Neural crest cell (in vitro differentiated cells): ENCODE data around the gene GOLGA5. TPM values are rescaled to one million over a fixed set of nuclear protein-coding genes. Genes with fewer than 3 reads are reported as not detected.

Source experiments
- DNase-seq: peaks from one replicate; pipeline ENCODE4 v3.0.0; 2021; ENCODE audit warnings: low read depth, mixed read lengths, low spot score
- H3K27ac Mint-ChIP-seq: one replicate; pipeline ENCODE4 v1.8.0; 2021; ENCODE audit warnings: mild to moderate bottlenecking, mixed read lengths; ENCODE audit not compliant: unreplicated experiment
- H3K27me3 Mint-ChIP-seq: 2 replicates; pipeline ENCODE4 v1.8.0; 2021; ENCODE audit warnings: low read depth, mild to moderate bottlenecking, mixed read lengths
- H3K36me3 Mint-ChIP-seq: 2 replicates; pipeline ENCODE4 v1.8.0; 2021; ENCODE audit warnings: low read depth, mild to moderate bottlenecking, mixed read lengths
- H3K4me1 Mint-ChIP-seq: 2 replicates; pipeline ENCODE4 v1.8.0; 2021; ENCODE audit warnings: mixed read lengths
- H3K4me3 Mint-ChIP-seq: one replicate; pipeline ENCODE4 v1.8.0; 2021; ENCODE audit warnings: mild to moderate bottlenecking, mixed read lengths
- H3K9me3 Mint-ChIP-seq: 2 replicates; pipeline ENCODE4 v1.8.0; 2021; ENCODE audit warnings: mixed read lengths
- CTCF ChIP-seq: fragments of 200-600 bp; sonication (generic); conservative IDR thresholded peaks from 2 replicates; pipeline ENCODE4 v1.5.0; 2021; ENCODE audit warnings: antibody characterized with exemption, mild to moderate bottlenecking
- total RNA-seq: library from RNA; stranded (reverse); gene quantifications from 2 replicates; pipeline ENCODE4 v1.2.1, GENCODE V29; 2021

The GOLGA5 gene
- total RNA-seq, 1 donor from 2014 or later = 19.8 TPM

- Mint-ChIP-seq H3K27ac (no peak overlapping the region), H3K27me3 (peaks cover 73% of the 10 kb centered on the region), H3K36me3 (no peaks in the 10 kb centered on the region)
Observed at GRCh38 chr14:92883066-92883465, 89.0 kb downstream of the GOLGA5 start.

DNA sequence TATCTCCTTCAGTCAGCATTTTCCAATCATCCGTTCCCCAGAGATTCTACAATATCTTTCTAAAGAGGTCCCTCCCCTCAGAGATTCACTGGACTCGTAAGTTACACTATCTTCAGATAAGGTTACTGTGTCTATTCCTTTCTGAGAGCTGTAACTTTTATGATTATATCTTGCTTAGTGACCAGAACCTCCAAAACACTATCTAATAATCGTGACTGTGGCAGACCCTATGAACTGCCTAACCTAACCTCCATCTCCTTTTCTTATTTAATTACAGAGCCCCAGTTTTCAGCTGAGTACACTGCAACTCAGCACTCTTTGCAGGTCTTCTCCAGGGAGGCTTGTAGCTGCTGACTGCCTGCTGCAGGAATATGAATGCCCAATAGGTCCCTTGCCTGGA, 90.3 kb downstream of the GOLGA5 start:
- Mint-ChIP-seq H3K4me1 (no peaks in the 10 kb centered on the region), H3K27me3 (peaks cover 79% of the 10 kb centered on the region), H3K36me3 (no peaks in the 10 kb centered on the region), H3K4me3 (no peak overlapping the region), H3K9me3 (no peaks in the 10 kb centered on the region), H3K27ac (no peak overlapping the region)
- TF ChIP-seq CTCF = no peak
- DNase-seq = no peak

More at GRCh38 chr14:92883066-92883465, 89.0 kb downstream of the GOLGA5 start:
- Mint-ChIP-seq H3K4me3 (no peak overlapping the region), H3K4me1 (peaks cover 2% of the 10 kb centered on the region), H3K9me3 (no peaks in the 10 kb centered on the region)
- no peak for TF ChIP-seq CTCF
- DNase-seq = no peak

GRCh38 chr14:92885279-92886061, 91.4 kb downstream of the GOLGA5 start:
- Mint-ChIP-seq H3K4me1 (no peaks in the 10 kb centered on the region), H3K27ac (no peak overlapping the region), H3K36me3 (no peaks in the 10 kb centered on the region), H3K9me3 (peaks cover 4% of the 10 kb centered on the region), H3K27me3 (peaks cover 76% of the 10 kb centered on the region), H3K4me3 (no peak overlapping the region)
- TF ChIP-seq CTCF = no peak
- DNase-seq = no peak

- no peak overlapping the region for H3K4me3 Mint-ChIP-seq
- H3K27ac Mint-ChIP-seq = no peak overlapping the region
- no peak for DNase-seq
- H3K27me3 Mint-ChIP-seq = peaks cover 73% of the 10 kb centered on the region
- no peaks in the 10 kb centered on the region for H3K36me3 Mint-ChIP-seq
- TF ChIP-seq CTCF = no peak
- peaks cover 4% of the 10 kb centered on the region for H3K9me3 Mint-ChIP-seq
- H3K4me1 Mint-ChIP-seq = peaks cover 6% of the 10 kb centered on the region
Observed at GRCh38 chr14:92886337-92886736, 92.2 kb downstream of the GOLGA5 start.

DNA sequence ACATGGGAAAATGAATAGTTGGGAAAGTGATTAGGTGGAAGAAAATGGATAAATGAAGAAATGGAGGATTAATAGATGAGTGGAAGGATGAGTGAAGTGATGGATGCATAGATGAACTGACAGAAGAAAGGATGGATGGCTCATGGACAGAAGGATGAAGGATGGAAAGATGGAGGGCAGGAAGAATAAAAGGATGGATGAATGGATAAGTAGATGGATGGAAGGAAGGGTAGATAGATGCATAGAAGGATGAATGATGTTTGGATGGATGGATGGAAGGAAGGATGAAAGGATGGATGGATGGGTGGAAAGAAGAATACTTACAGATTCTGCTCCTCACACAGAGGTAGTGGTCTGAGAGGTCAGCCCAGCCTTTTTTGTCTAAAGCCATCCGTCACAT, 93.1 kb downstream of the GOLGA5 start:
- peaks cover 4% of the 10 kb centered on the region for H3K9me3 Mint-ChIP-seq
- no peaks in the 10 kb centered on the region for H3K36me3 Mint-ChIP-seq
- no peak for DNase-seq
- peaks cover 65% of the 10 kb centered on the region for H3K27me3 Mint-ChIP-seq
- no peak overlapping the region for H3K4me3 Mint-ChIP-seq
- no peak overlapping the region for H3K27ac Mint-ChIP-seq
- peaks cover 7% of the 10 kb centered on the region for H3K4me1 Mint-ChIP-seq
- no peak for TF ChIP-seq CTCF
